NCI-H1436 (cell line): ENCODE data around the gene ZNF585A.
A peak's percentile ranks its signal among the peaks of the same experiment; 100 is the strongest.
"Not testable (repeated sequence)": the region's sequence is repeated elsewhere in the genome, so short reads cannot be mapped to it uniquely, and the experiment has no call there.

Source experiments
- DNase-seq: peaks from one replicate; lab custom pipeline; 2025; lab: John Stamatoyannopoulos, UW

The ZNF585A gene

GRCh38 chr19:37172368-37173366, at the start of gene ZNF585A:
ZNF585A (minus strand) TSS chr19:37172695; CDS start chr19:37169910, 2,785 bp downstream.
- DNase-seq: peak; percentile 96

- no peak for DNase-seq
These were observed 48.6 kb upstream of the ZNF585A start for GRCh38 chr19:37221136-37221535.

- DNase-seq: no peak
These were observed 47.9 kb upstream of the ZNF585A start for GRCh38 chr19:37220383-37220782.

- DNase-seq: no peak
These were observed 46.1 kb upstream of the ZNF585A start for GRCh38 chr19:37218592-37218935.

GRCh38 chr19:37217775-37218591, 45.5 kb upstream of the ZNF585A start, which contains the start of gene ZNF383:
ZNF383 (plus strand) TSS chr19:37218214; CDS start chr19:37230454, 12,240 bp downstream.
- peak; percentile 76 for DNase-seq

GRCh38 chr19:37217480-37217774, 44.9 kb upstream of the ZNF585A start:
- no peak for DNase-seq

- DNase-seq: no peak
These were observed 25.3 kb upstream of the ZNF585A start for GRCh38 chr19:37197768-37198167.

GRCh38 chr19:37197115-37197514, 24.6 kb upstream of the ZNF585A start:
- not testable (repeated sequence) for DNase-seq

- not testable (repeated sequence) for DNase-seq
These were observed 22.8 kb upstream of the ZNF585A start for GRCh38 chr19:37195248-37195647.

GRCh38 chr19:37186071-37186470, 13.6 kb upstream of the ZNF585A start:
- DNase-seq: not testable (repeated sequence)

GRCh38 chr19:37165635-37166034, 6.9 kb downstream of the ZNF585A start:
- no peak for DNase-seq

- DNase-seq: no peak
These were observed 12.3 kb downstream of the ZNF585A start for GRCh38 chr19:37160153-37160552.

- DNase-seq: no peak
These were observed 24.3 kb downstream of the ZNF585A start for GRCh38 chr19:37148214-37148613.

GRCh38 chr19:37136111-37136510, 36.4 kb downstream of the ZNF585A start:
- no peak for DNase-seq

- no peak for DNase-seq
These were observed 43.7 kb downstream of the ZNF585A start for GRCh38 chr19:37128821-37129177.

- DNase-seq: no peak
These were observed 44.3 kb downstream of the ZNF585A start for GRCh38 chr19:37127999-37128820.

GRCh38 chr19:37122093-37122492, 50.4 kb downstream of the ZNF585A start:
- DNase-seq: not testable (repeated sequence)

- DNase-seq: no peak
These were observed 58.5 kb downstream of the ZNF585A start for GRCh38 chr19:37114001-37114400.

GRCh38 chr19:37111753-37112152, 60.7 kb downstream of the ZNF585A start:
- DNase-seq: not testable (repeated sequence)

GRCh38 chr19:37104135-37104534, 68.4 kb downstream of the ZNF585A start:
- not testable (repeated sequence) for DNase-seq

GRCh38 chr19:37098570-37098969, 73.9 kb downstream of the ZNF585A start:
- DNase-seq: no peak

- DNase-seq: no peak
These were observed 76.6 kb downstream of the ZNF585A start for GRCh38 chr19:37095859-37096258.
